ENCODE results near the gene GRK5. TPM values are rescaled to one million over a fixed set of nuclear protein-coding genes. Genes with fewer than 3 reads are reported as not detected.
A peak's percentile ranks its signal among the peaks of the same experiment; 100 is the strongest.

The GRK5 gene
- total RNA-seq, 2 donors from 2014 or later, result 11.1 to 16.2 TPM

DNA sequence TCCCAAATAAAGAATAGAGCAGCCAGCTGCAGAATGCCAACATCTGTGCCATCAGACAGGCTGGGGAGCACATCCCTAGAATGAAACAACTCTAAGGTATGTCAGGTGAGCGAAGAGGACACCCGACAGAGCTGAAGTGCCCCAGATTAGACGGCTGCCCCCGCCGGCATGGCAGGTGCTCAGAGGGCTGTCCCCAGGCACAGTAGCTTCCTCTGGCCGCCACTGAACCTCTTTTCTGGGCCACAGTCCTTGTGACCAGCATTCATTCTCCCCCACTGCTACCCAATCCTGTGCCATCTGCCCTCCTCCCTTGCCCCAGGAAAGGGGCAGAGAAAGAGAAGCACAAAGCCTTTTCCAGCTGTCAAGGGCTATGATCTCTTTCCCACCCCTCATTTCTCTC lies 293.4 kb downstream of the GRK5 start:
- DNase-seq (ENCODE audit: low spot score), result no peak
- Mint-ChIP-seq H3K4me1 (ENCODE audit: low read depth in 2 of 2) (peaks cover 20 to 30% of the 10 kb centered on the region in 2 donors), H3K27me3 (no peaks in the 10 kb centered on the region), H3K9me3 (no peaks in the 10 kb centered on the region), H3K4me3 (no peak overlapping the region), H3K36me3 (no peaks in the 10 kb centered on the region), H3K27ac (peak overlapping the region; percentile 56 to 60)
- no peak for ATAC-seq

DNA sequence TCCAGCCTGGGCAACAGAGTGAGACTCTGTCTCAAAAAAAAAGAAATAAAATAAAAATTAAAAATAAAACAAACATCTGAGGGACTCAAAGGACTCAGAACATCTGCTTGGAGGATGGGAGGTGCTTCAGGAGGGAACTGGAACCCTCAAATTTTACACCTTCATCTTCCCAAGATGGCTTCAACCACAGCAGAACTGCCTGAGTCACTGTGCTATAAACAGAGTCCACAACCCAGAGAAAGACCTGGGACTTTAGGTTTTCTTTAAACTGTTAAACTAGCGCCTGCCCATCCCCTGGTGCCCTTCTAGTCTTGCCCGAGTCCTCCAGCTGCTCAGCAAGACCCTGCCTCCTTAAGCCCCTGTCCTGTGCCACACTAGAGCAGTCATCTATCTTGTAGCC lies 294.3 kb downstream of the GRK5 start:
- peak overlapping the region; percentile 81 for H3K4me3 Mint-ChIP-seq
- no peaks in the 10 kb centered on the region for H3K36me3 Mint-ChIP-seq
- ATAC-seq, result peak; percentile 51
- peaks cover 20 to 25% of the 10 kb centered on the region in 2 donors for H3K4me1 Mint-ChIP-seq (ENCODE audit: low read depth in 2 of 2)
- no peak for DNase-seq (ENCODE audit: low spot score)
- peak overlapping the region; percentile 80 to 89 for H3K27ac Mint-ChIP-seq
- H3K9me3 Mint-ChIP-seq, result no peaks in the 10 kb centered on the region
- no peaks in the 10 kb centered on the region for H3K27me3 Mint-ChIP-seq

DNA sequence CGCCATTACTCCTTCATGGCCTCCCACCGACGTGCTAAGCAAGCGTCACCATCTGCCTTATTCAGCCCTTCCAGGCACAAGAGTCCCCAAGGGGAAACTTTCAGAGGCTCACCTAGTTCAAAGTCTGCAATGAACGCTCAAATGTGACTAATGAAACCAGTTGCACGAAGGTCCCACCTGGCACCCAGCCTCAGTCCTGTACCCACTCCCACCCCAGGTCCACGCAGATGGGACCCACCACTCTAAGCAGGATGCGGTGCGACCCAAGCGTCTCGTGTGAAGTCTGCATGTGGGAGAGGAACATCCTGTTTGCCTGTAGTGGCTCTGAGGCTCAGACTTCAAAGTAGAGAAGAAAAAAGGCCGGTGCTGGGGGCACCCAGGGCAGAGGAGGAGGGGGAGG lies 294.8 kb downstream of the GRK5 start:
- H3K4me1 Mint-ChIP-seq (ENCODE audit: low read depth in 2 of 2), result peaks cover 20 to 25% of the 10 kb centered on the region in 2 donors
- H3K27me3 Mint-ChIP-seq, result no peaks in the 10 kb centered on the region
- DNase-seq (ENCODE audit: low spot score) (no peak), ATAC-seq (peak; percentile 81 to 89)
- H3K36me3 Mint-ChIP-seq, result no peaks in the 10 kb centered on the region
- no peaks in the 10 kb centered on the region for H3K9me3 Mint-ChIP-seq
- H3K4me3 Mint-ChIP-seq, result peak overlapping the region; percentile 81
- H3K27ac Mint-ChIP-seq, result peak overlapping the region; percentile 80 to 89

DNA sequence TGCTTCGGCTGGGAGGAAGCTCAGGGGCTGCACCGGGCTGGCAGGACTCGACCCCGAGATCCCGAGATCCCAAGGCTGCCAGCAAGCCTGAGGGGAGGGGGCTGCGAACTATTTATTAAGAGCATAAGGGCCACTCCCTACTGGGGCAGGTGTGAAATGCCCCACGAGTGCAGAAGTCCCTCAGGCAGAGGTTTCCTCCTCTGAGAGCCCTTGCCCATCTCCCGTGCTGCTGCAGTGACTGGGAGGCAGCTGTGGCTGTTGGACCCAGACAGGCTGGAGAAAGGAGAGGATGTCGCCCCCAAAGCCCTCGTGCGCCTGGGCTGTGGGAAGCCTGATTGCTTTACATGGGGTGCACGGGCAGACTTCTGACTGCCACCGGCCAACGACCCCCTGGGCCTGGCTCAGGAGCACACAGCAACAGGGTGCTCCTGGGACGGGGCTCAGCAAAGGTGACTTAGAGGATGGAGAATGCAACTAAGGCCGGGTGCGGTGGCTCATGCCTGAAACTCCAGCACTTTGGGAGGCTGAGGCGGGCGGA lies 295.3 kb downstream of the GRK5 start:
- DNase-seq (ENCODE audit: low spot score) (no peak), ATAC-seq (peak in 1 of 2 donors; percentile 34)
- peak overlapping the region; percentile 81 for H3K4me3 Mint-ChIP-seq
- H3K27me3 Mint-ChIP-seq, result no peaks in the 10 kb centered on the region
- no peaks in the 10 kb centered on the region for H3K9me3 Mint-ChIP-seq
- H3K27ac Mint-ChIP-seq, result peak overlapping the region; percentile 80 to 89
- H3K36me3 Mint-ChIP-seq, result no peaks in the 10 kb centered on the region
- H3K4me1 Mint-ChIP-seq (ENCODE audit: low read depth in 2 of 2), result peaks cover 20 to 25% of the 10 kb centered on the region in 2 donors

DNA sequence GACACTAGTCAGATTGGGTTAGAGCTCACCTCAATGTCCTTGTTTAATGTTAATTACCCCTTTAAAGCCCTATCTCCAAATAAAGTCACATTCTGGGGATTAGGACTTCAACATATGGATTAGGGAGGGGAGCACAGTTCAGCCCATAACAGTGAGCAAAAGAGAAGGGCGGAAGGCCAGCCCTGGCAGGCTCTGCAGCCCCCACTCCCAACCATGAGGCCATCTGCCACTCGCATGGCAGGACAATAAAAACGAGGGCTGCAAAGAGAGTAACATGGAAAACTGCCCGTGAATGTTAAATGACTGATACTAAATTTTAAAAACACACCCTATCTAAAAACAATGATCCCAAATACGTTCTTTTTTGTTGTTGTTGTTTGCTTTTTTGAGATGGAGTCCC lies 296.4 kb downstream of the GRK5 start:
- ATAC-seq (no peak), DNase-seq (ENCODE audit: low spot score) (no peak)
- no peak overlapping the region for H3K4me3 Mint-ChIP-seq
- peaks cover 20 to 25% of the 10 kb centered on the region in 2 donors for H3K4me1 Mint-ChIP-seq (ENCODE audit: low read depth in 2 of 2)
- no peaks in the 10 kb centered on the region for H3K9me3 Mint-ChIP-seq
- no peak overlapping the region for H3K27ac Mint-ChIP-seq
- H3K36me3 Mint-ChIP-seq, result no peaks in the 10 kb centered on the region
- no peaks in the 10 kb centered on the region for H3K27me3 Mint-ChIP-seq

DNA sequence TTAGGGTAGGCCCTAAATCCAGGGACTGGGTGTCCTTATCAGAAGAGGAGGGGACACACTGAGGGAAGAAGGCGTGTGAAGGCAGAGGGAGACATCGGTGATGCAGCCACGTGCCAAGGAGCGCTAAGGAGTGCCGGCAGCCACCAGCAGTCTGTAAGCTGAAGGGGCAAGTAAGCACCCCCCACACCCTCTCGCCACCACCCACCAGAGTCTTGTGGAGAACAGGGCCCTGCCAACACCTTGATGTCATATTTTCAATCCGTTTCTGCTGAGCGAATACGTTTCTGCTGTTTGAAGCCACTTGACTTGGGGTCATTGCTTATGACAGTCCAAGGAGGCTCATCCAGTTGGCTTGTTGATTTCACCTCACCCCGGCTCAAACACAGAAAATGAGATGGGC lies 297.3 kb downstream of the GRK5 start:
- H3K27ac Mint-ChIP-seq, result no peak overlapping the region
- H3K27me3 Mint-ChIP-seq, result no peaks in the 10 kb centered on the region
- DNase-seq (ENCODE audit: low spot score) (no peak), ATAC-seq (no peak)
- no peaks in the 10 kb centered on the region for H3K9me3 Mint-ChIP-seq
- no peaks in the 10 kb centered on the region for H3K36me3 Mint-ChIP-seq
- H3K4me3 Mint-ChIP-seq, result no peak overlapping the region
- H3K4me1 Mint-ChIP-seq (ENCODE audit: low read depth in 2 of 2), result peaks cover 20 to 25% of the 10 kb centered on the region in 2 donors

- no peak overlapping the region for H3K27ac Mint-ChIP-seq
- no peak overlapping the region for H3K4me3 Mint-ChIP-seq
- H3K27me3 Mint-ChIP-seq, result no peaks in the 10 kb centered on the region
- H3K4me1 Mint-ChIP-seq (ENCODE audit: low read depth in 2 of 2), result peaks cover 20 to 25% of the 10 kb centered on the region in 2 donors
- no peak for ATAC-seq
- no peak for DNase-seq (ENCODE audit: low spot score)
- no peaks in the 10 kb centered on the region for H3K36me3 Mint-ChIP-seq
- no peaks in the 10 kb centered on the region for H3K9me3 Mint-ChIP-seq
Measured at GRCh38 chr10:119505131-119505551, 297.8 kb downstream of the GRK5 start.

Other genes starting within 250 kb of the GRK5 start
- gene NANOS1, start 177.9 kb upstream of the GRK5 start, total RNA-seq, result 1 to 10 TPM in 1 of 2 donors, under 1 TPM in 1; 0.56 to 1.8 TPM
- gene EIF3A, start 126.8 kb upstream of the GRK5 start, total RNA-seq, result 100 to 1,000 TPM; 146 to 214 TPM
- gene DENND10, start 103.5 kb upstream of the GRK5 start, total RNA-seq, result 10 to 100 TPM; 46.2 to 57.7 TPM
- gene SFXN4, start 41.9 kb upstream of the GRK5 start, total RNA-seq, result 10 to 100 TPM; 22.4 to 48.0 TPM
- 100 to 1,000 TPM; 137 to 144 TPM for gene PRDX3, start 28.8 kb upstream of the GRK5 start, total RNA-seq

Data from natural killer cell treated with Interleukin-12 subunit alpha and Interleukin-12 subunit beta and Interleukin-15 and Interleukin-18, amount 100 ng/mL, for 72 hours (primary cell).